SK-N-SH treated with all-trans-retinoic acid at 6 μM for 48 hours (cell line): ENCODE measurements around the gene DEAF1.

Source experiments
- ATAC-seq: fragments of 200-7000 bp; cut with Tn5 transposase; 3 replicates; pipeline ENCODE4 v1.9.1; 2020; ENCODE audit warnings: mild to moderate bottlenecking, moderate library complexity
- ARNTL ChIP-seq: fragments of 450-650 bp; formaldehyde crosslinking; IDR thresholded peaks from 2 replicates; pipeline ENCODE4 v1.5.0; 2020; ENCODE audit warnings: low read depth, mild to moderate bottlenecking, moderate library complexity, borderline replicate concordance
- BACH2 ChIP-seq: fragments of 250-450 bp; sonication (Bioruptor Pico); IDR thresholded peaks from 2 replicates; pipeline ENCODE4 v1.9.0; 2021; ENCODE audit warnings: mild to moderate bottlenecking, borderline replicate concordance
- CREB5 ChIP-seq: fragments of 250-450 bp; sonication (Bioruptor Pico); IDR thresholded peaks from 2 replicates; pipeline ENCODE4 v1.5.1; 2020; ENCODE audit warnings: low read depth, mild to moderate bottlenecking, moderate library complexity
- ESRRG ChIP-seq: fragments of 250-450 bp; sonication (Bioruptor Pico); IDR thresholded peaks from 2 replicates; pipeline ENCODE4 v1.6.1; 2021; ENCODE audit warnings: mild to moderate bottlenecking
- GLIS3 ChIP-seq: fragments of 250-450 bp; sonication (Bioruptor Pico); IDR thresholded peaks from 2 replicates; pipeline ENCODE4 v1.5.0; 2020; ENCODE audit warnings: mild to moderate bottlenecking, moderate library complexity
- ISL1 ChIP-seq: fragments of 250-450 bp; sonication (Bioruptor Pico); IDR thresholded peaks from 2 replicates; pipeline ENCODE4 v2.1.2; 2022; ENCODE audit warnings: mild to moderate bottlenecking, moderate library complexity
- OSR1 ChIP-seq: fragments of 250-450 bp; sonication (Bioruptor Pico); IDR thresholded peaks from 2 replicates; pipeline ENCODE4 v1.8.0; 2022; ENCODE audit warnings: moderate library complexity, mild to moderate bottlenecking, inconsistent platforms
- PPARA ChIP-seq: fragments of 250-450 bp; sonication (Bioruptor Pico); IDR thresholded peaks from 2 replicates; pipeline ENCODE4 v1.5.0; 2020; ENCODE audit warnings: mild to moderate bottlenecking, borderline replicate concordance
- RARB ChIP-seq: fragments of 250-450 bp; sonication (Bioruptor Pico); IDR thresholded peaks from 2 replicates; pipeline ENCODE4 v1.8.0; 2021; ENCODE audit warnings: mild to moderate bottlenecking, moderate library complexity
- SNAI2 ChIP-seq: fragments of 250-450 bp; sonication (Bioruptor Pico); IDR thresholded peaks from 2 replicates; pipeline ENCODE4 v1.5.0; 2020; ENCODE audit warnings: mild to moderate bottlenecking, moderate library complexity
- TCF4 ChIP-seq: fragments of 250-450 bp; sonication (Bioruptor Pico); IDR thresholded peaks from 2 replicates; pipeline ENCODE4 v1.8.0; 2021; ENCODE audit warnings: mild to moderate bottlenecking, moderate library complexity, borderline replicate concordance
- TOX ChIP-seq: fragments of 250-450 bp; sonication (Bioruptor Pico); IDR thresholded peaks from 2 replicates; pipeline ENCODE4 v1.8.0; 2021; ENCODE audit warnings: mild to moderate bottlenecking, moderate library complexity, borderline replicate concordance
- ZC3H10 ChIP-seq: fragments of 250-450 bp; sonication (Bioruptor Pico); IDR thresholded peaks from 2 replicates; pipeline ENCODE4 v1.5.1; 2021; ENCODE audit warnings: mild to moderate bottlenecking, moderate library complexity
- ZFP3 ChIP-seq: fragments of 250-450 bp; sonication (Bioruptor Pico); IDR thresholded peaks from 2 replicates; pipeline ENCODE4 v1.5.0; 2020; ENCODE audit warnings: mild to moderate bottlenecking, moderate library complexity
- ZFP30 ChIP-seq: fragments of 450-650 bp; formaldehyde crosslinking; IDR thresholded peaks from 2 replicates; pipeline ENCODE4 v1.5.0; 2022; ENCODE audit warnings: mild to moderate bottlenecking, moderate library complexity
- ZNF565 ChIP-seq: fragments of 450-650 bp; formaldehyde crosslinking; conservative IDR thresholded peaks from 2 replicates; pipeline ENCODE4 v1.5.0; 2020; ENCODE audit warnings: low read depth, mild to moderate bottlenecking, moderate library complexity
- ZNF70 ChIP-seq: fragments of 450-650 bp; formaldehyde crosslinking; IDR thresholded peaks from 2 replicates; pipeline ENCODE4 v1.5.0; 2020; ENCODE audit warnings: mild to moderate bottlenecking, moderate library complexity
- ZNF8 ChIP-seq: fragments of 450-650 bp; formaldehyde crosslinking; IDR thresholded peaks from 2 replicates; pipeline ENCODE4 v1.5.0; 2020; ENCODE audit warnings: mild to moderate bottlenecking, moderate library complexity
- TF ChIP-seq, protein P1 (sequence below): fragments of 250-450 bp; sonication (Bioruptor Pico); IDR thresholded peaks from 2 replicates; pipeline ENCODE4 v1.5.0; 2020; ENCODE audit warnings: mild to moderate bottlenecking, moderate library complexity
- TF ChIP-seq, protein P2 (sequence below): fragments of 250-450 bp; sonication (Bioruptor Pico); IDR thresholded peaks from 2 replicates; pipeline ENCODE4 v1.8.0; 2020; ENCODE audit warnings: mild to moderate bottlenecking, moderate library complexity, borderline replicate concordance
- TF ChIP-seq, protein P3 (sequence below): fragments of 250-450 bp; sonication (Bioruptor Pico); IDR thresholded peaks from 2 replicates; pipeline ENCODE4 v1.5.1; 2021; ENCODE audit warnings: mild to moderate bottlenecking, moderate library complexity
- TF ChIP-seq, protein P4 (sequence below): fragments of 250-450 bp; sonication (Bioruptor Pico); IDR thresholded peaks from 2 replicates; pipeline ENCODE4 v1.8.0; 2021; ENCODE audit warnings: low read depth, mild to moderate bottlenecking, moderate library complexity, borderline replicate concordance

DEAF1 gene

DNA sequence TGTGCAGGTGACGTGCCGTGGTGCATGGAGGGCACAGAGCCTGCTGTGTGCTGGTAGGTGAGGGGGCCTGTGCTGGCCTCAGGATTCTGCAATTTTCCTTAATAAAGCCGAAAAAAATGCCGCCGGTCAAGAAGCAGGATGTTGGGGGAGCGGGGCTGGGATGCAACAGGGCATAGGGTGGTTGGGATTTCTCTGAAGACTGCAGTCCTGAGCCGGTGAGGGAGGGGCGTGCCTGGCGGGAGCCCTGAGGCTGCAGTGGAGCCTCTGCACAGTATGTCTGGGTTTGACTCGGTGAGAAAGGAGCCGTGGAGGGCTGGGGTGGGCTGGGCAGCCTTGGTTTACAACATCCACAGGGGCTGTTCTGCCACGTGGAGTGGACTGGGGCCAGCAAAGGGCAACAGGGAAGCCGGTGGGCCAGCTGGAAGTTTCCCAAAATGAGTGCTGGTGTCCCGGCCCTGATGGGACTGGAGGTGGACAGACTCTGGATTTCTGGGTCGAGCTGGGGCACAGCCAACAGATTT, 71.6 kb downstream of the DEAF1 start:
- no peak for ATAC-seq
- no peak for TF ChIP-seq ISL1 (CRISPR knock-in tag)
- TF ChIP-seq, protein P1, sequence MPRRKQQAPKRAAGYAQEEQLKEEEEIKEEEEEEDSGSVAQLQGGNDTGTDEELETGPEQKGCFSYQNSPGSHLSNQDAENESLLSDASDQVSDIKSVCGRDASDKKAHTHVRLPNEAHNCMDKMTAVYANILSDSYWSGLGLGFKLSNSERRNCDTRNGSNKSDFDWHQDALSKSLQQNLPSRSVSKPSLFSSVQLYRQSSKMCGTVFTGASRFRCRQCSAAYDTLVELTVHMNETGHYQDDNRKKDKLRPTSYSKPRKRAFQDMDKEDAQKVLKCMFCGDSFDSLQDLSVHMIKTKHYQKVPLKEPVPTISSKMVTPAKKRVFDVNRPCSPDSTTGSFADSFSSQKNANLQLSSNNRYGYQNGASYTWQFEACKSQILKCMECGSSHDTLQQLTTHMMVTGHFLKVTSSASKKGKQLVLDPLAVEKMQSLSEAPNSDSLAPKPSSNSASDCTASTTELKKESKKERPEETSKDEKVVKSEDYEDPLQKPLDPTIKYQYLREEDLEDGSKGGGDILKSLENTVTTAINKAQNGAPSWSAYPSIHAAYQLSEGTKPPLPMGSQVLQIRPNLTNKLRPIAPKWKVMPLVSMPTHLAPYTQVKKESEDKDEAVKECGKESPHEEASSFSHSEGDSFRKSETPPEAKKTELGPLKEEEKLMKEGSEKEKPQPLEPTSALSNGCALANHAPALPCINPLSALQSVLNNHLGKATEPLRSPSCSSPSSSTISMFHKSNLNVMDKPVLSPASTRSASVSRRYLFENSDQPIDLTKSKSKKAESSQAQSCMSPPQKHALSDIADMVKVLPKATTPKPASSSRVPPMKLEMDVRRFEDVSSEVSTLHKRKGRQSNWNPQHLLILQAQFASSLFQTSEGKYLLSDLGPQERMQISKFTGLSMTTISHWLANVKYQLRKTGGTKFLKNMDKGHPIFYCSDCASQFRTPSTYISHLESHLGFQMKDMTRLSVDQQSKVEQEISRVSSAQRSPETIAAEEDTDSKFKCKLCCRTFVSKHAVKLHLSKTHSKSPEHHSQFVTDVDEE: no peak
- no peak for TF ChIP-seq ZFP30 (CRISPR knock-in tag)
- no peak for TF ChIP-seq ZNF565 (CRISPR knock-in tag)
- TF ChIP-seq ZNF8 (CRISPR knock-in tag): no peak
- TF ChIP-seq GLIS3 (CRISPR knock-in tag): no peak
- TF ChIP-seq RARB (CRISPR knock-in tag): no peak
- TF ChIP-seq, protein P2, sequence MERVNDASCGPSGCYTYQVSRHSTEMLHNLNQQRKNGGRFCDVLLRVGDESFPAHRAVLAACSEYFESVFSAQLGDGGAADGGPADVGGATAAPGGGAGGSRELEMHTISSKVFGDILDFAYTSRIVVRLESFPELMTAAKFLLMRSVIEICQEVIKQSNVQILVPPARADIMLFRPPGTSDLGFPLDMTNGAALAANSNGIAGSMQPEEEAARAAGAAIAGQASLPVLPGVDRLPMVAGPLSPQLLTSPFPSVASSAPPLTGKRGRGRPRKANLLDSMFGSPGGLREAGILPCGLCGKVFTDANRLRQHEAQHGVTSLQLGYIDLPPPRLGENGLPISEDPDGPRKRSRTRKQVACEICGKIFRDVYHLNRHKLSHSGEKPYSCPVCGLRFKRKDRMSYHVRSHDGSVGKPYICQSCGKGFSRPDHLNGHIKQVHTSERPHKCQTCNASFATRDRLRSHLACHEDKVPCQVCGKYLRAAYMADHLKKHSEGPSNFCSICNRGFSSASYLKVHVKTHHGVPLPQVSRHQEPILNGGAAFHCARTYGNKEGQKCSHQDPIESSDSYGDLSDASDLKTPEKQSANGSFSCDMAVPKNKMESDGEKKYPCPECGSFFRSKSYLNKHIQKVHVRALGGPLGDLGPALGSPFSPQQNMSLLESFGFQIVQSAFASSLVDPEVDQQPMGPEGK (CRISPR knock-in tag): no peak
- TF ChIP-seq ARNTL (CRISPR knock-in tag): no peak
- no peak for TF ChIP-seq ESRRG
- TF ChIP-seq TCF4 (CRISPR knock-in tag): no peak
- no peak for TF ChIP-seq BACH2 (CRISPR knock-in tag)
- TF ChIP-seq, protein P3, sequence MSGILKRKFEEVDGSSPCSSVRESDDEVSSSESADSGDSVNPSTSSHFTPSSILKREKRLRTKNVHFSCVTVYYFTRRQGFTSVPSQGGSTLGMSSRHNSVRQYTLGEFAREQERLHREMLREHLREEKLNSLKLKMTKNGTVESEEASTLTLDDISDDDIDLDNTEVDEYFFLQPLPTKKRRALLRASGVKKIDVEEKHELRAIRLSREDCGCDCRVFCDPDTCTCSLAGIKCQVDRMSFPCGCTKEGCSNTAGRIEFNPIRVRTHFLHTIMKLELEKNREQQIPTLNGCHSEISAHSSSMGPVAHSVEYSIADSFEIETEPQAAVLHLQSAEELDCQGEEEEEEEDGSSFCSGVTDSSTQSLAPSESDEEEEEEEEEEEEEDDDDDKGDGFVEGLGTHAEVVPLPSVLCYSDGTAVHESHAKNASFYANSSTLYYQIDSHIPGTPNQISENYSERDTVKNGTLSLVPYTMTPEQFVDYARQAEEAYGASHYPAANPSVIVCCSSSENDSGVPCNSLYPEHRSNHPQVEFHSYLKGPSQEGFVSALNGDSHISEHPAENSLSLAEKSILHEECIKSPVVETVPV (CRISPR knock-in tag): no peak
- TF ChIP-seq, protein P4, sequence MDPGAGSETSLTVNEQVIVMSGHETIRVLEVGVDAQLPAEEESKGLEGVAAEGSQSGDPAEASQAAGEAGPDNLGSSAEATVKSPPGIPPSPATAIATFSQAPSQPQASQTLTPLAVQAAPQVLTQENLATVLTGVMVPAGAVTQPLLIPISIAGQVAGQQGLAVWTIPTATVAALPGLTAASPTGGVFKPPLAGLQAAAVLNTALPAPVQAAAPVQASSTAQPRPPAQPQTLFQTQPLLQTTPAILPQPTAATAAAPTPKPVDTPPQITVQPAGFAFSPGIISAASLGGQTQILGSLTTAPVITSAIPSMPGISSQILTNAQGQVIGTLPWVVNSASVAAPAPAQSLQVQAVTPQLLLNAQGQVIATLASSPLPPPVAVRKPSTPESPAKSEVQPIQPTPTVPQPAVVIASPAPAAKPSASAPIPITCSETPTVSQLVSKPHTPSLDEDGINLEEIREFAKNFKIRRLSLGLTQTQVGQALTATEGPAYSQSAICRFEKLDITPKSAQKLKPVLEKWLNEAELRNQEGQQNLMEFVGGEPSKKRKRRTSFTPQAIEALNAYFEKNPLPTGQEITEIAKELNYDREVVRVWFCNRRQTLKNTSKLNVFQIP (CRISPR knock-in tag): no peak
- no peak for TF ChIP-seq ZC3H10 (CRISPR knock-in tag)
- TF ChIP-seq TOX (CRISPR knock-in tag): no peak
- no peak for TF ChIP-seq PPARA (CRISPR knock-in tag)
- TF ChIP-seq CREB5 (CRISPR knock-in tag): no peak
- no peak for TF ChIP-seq OSR1 (CRISPR knock-in tag)

- no peak for ATAC-seq
- TF ChIP-seq SNAI2 (CRISPR knock-in tag) (no peak), OSR1 (CRISPR knock-in tag) (no peak), ESRRG (no peak), ZNF70 (CRISPR knock-in tag) (no peak), ZFP30 (CRISPR knock-in tag) (no peak), GLIS3 (CRISPR knock-in tag) (no peak), ZNF565 (CRISPR knock-in tag) (no peak), ZNF8 (CRISPR knock-in tag) (no peak), RARB (CRISPR knock-in tag) (no peak), TOX (CRISPR knock-in tag) (no peak), BACH2 (CRISPR knock-in tag) (no peak), ZC3H10 (CRISPR knock-in tag) (no peak), ZFP3 (CRISPR knock-in tag) (no peak), TCF4 (CRISPR knock-in tag) (no peak), PPARA (CRISPR knock-in tag) (no peak), ISL1 (CRISPR knock-in tag) (no peak), ARNTL (CRISPR knock-in tag) (no peak)
- TF ChIP-seq, protein P3 (CRISPR knock-in tag): no peak
- TF ChIP-seq, protein P4 (CRISPR knock-in tag): no peak
- TF ChIP-seq, protein P1: no peak
These were observed 73.2 kb downstream of the DEAF1 start for GRCh38 chr11:621838-622237.
